Neural cell (in vitro differentiated cells): ENCODE data around the gene PTPN18. TPM values are rescaled to one million over a fixed set of nuclear protein-coding genes. Genes with fewer than 3 reads are reported as not detected.

Source experiments
- H2AFZ ChIP-seq: fragments of 200-600, 300-800 bp; sonication (generic), shearing (Covaris generic); 2 replicates; pipeline ENCODE4 v1.6.0; 2014; ENCODE audit warnings: low read depth, mild to moderate bottlenecking, antibody characterized with exemption, low read length, moderate library complexity
- H3F3A ChIP-seq: fragments of 200-600 bp; shearing (Covaris generic); 2 replicates; pipeline ENCODE4 v1.6.1; 2016; ENCODE audit warnings: mild to moderate bottlenecking, moderate library complexity, mixed read lengths, antibody characterized with exemption, low read length; ENCODE audit not compliant: insufficient read depth, poor library complexity, severe bottlenecking
- H3K27ac ChIP-seq: fragments of 200-600, 300-800 bp; sonication (generic), shearing (Covaris generic); 2 replicates; pipeline ENCODE4 v1.5.1; 2014; ENCODE audit warnings: mild to moderate bottlenecking, low read length, moderate library complexity
- H3K27me3 ChIP-seq: fragments of 300-800, 200-600 bp; sonication (generic), shearing (Covaris generic); 2 replicates; pipeline ENCODE4 v1.6.0; 2014; ENCODE audit warnings: mild to moderate bottlenecking, low read depth, low read length, moderate library complexity; ENCODE audit not compliant: insufficient read depth
- H3K36me3 ChIP-seq: fragments of 300-800, 200-600 bp; sonication (generic), shearing (Covaris generic); 2 replicates; pipeline ENCODE4 v1.5.1; 2014; ENCODE audit warnings: mild to moderate bottlenecking, antibody characterized with exemption, low read length, moderate library complexity; ENCODE audit not compliant: insufficient read depth
- H3K4me2 ChIP-seq: fragments of 300-800, 200-600 bp; sonication (generic), shearing (Covaris generic); 2 replicates; pipeline ENCODE4 v1.6.0; 2014; ENCODE audit warnings: mild to moderate bottlenecking, low read length
- H3K4me3 ChIP-seq: fragments of 300-800, 200-600 bp; sonication (generic), shearing (Covaris generic); 2 replicates; pipeline ENCODE4 v1.5.1; 2014; ENCODE audit warnings: mild to moderate bottlenecking, low read length, moderate library complexity
- H3K79me2 ChIP-seq: fragments of 200-600 bp; shearing (Covaris generic); replicated peaks from 2 replicates; pipeline ENCODE4 v1.6.0; 2014; ENCODE audit warnings: mild to moderate bottlenecking, low read length, moderate library complexity; ENCODE audit not compliant: insufficient read depth
- H3K9ac ChIP-seq: fragments of 300-800, 200-600 bp; sonication (generic), shearing (Covaris generic); 2 replicates; pipeline ENCODE4 v1.6.1; 2016; ENCODE audit warnings: mild to moderate bottlenecking, low read length, mixed read lengths
- H3K9me2 ChIP-seq: fragments of 200-600 bp; shearing (Covaris generic); 2 replicates; pipeline ENCODE4 v1.6.1; 2016; ENCODE audit warnings: mild to moderate bottlenecking, low read length, mixed read lengths; ENCODE audit not compliant: insufficient read depth
- H3K9me3 ChIP-seq: fragments of 200-600, 300-800 bp; sonication (generic), shearing (Covaris generic); 2 replicates; pipeline ENCODE4 v1.6.1; 2016; ENCODE audit warnings: mild to moderate bottlenecking, mixed run types, low read length, moderate library complexity, mixed read lengths
- H4K20me1 ChIP-seq: fragments of 200-600 bp; shearing (Covaris generic); 2 replicates; pipeline ENCODE4 v1.6.1; 2016; ENCODE audit warnings: mild to moderate bottlenecking, mixed run types; ENCODE audit not compliant: insufficient read depth
- CTCF ChIP-seq: fragments of 450-650 bp; IDR thresholded peaks from 2 replicates; pipeline ENCODE4 v1.5.1; 2014; ENCODE audit warnings: antibody characterized with exemption, mild to moderate bottlenecking, moderate library complexity; ENCODE audit not compliant: poor library complexity, severe bottlenecking
- EP300 ChIP-seq: fragments of 450-650 bp; conservative IDR thresholded peaks from 2 replicates; pipeline ENCODE4 v1.6.1; 2014; ENCODE audit warnings: antibody characterized with exemption, mild to moderate bottlenecking, moderate library complexity; ENCODE audit not compliant: poor library complexity, severe bottlenecking
- EZH2 ChIP-seq: fragments of 200-600, 300-800 bp; shearing (Covaris generic), sonication (generic); IDR thresholded peaks from 2 replicates; pipeline ENCODE4 v1.6.1; 2014; ENCODE audit warnings: antibody characterized with exemption, low read length, borderline replicate concordance, mild to moderate bottlenecking; ENCODE audit not compliant: insufficient read depth, poor library complexity, severe bottlenecking
- MXI1 ChIP-seq: fragments of 450-650 bp; conservative IDR thresholded peaks from 2 replicates; pipeline ENCODE4 v1.6.1; 2014; ENCODE audit warnings: antibody characterized with exemption, mild to moderate bottlenecking; ENCODE audit not compliant: poor library complexity, severe bottlenecking
- POLR2AphosphoS5 ChIP-seq: IDR thresholded peaks from 2 replicates; pipeline ENCODE4 v1.6.1; 2012
- RAD21 ChIP-seq: fragments of 450-650 bp; conservative IDR thresholded peaks from 2 replicates; pipeline ENCODE4 v1.6.1; 2014; ENCODE audit warnings: antibody characterized with exemption, mild to moderate bottlenecking, moderate library complexity
- REST ChIP-seq: IDR thresholded peaks from 2 replicates; pipeline ENCODE4 v1.6.1; 2012; ENCODE audit warnings: borderline replicate concordance
- SMC3 ChIP-seq: fragments of 450-650 bp; conservative IDR thresholded peaks from 2 replicates; pipeline ENCODE4 v1.6.1; 2014; ENCODE audit warnings: antibody characterized with exemption, mild to moderate bottlenecking, moderate library complexity; ENCODE audit not compliant: poor library complexity
- TAF1 ChIP-seq: IDR thresholded peaks from 2 replicates; pipeline ENCODE4 v1.6.1; 2012; ENCODE audit warnings: low read depth
- polyA plus RNA-seq: library from polyadenylated mRNA; depleted of rRNA; stranded (reverse); fragments of >200 nt; gene quantifications from 2 replicates; pipeline ENCODE4 v1.2.3, GENCODE V29; 2014

PTPN18 gene
- polyA plus RNA-seq, 1 donor from 2014 or later, result 13.3 TPM

GRCh38 chr2:130341562-130342019, 14.3 kb upstream of the PTPN18 start:
- H3K9ac ChIP-seq, result peak overlapping the region; percentile 88
- H3F3A ChIP-seq, result no peaks in the 10 kb centered on the region
- no peaks in the 10 kb centered on the region for H4K20me1 ChIP-seq
- H3K79me2 ChIP-seq, result peaks cover 4% of the 10 kb centered on the region
- H2AFZ ChIP-seq, result peak overlapping the region; percentile 88
- peak overlapping the region; percentile 95 for H3K4me2 ChIP-seq
- no peaks in the 10 kb centered on the region for H3K27me3 ChIP-seq
- H3K9me3 ChIP-seq, result no peaks in the 10 kb centered on the region
- H3K4me3 ChIP-seq, result peak overlapping the region; percentile 88
- peaks cover 11% of the 10 kb centered on the region for H3K36me3 ChIP-seq
- TF ChIP-seq EP300 (no peak), SMC3 (no peak), EZH2 (no peak), REST (no peak), TAF1 (no peak), POLR2AphosphoS5 (no peak), CTCF (no peak), RAD21 (no peak)
- no peaks in the 10 kb centered on the region for H3K9me2 ChIP-seq
- peak overlapping the region; percentile 98 for H3K27ac ChIP-seq

- Histone ChIP-seq H2AFZ (peak overlapping the region; percentile 88), H3F3A (no peaks in the 10 kb centered on the region), H3K9me2 (no peaks in the 10 kb centered on the region), H3K79me2 (peaks cover 4% of the 10 kb centered on the region), H3K4me2 (no peak overlapping the region), H3K4me3 (peak overlapping the region; percentile 88), H3K9me3 (no peaks in the 10 kb centered on the region), H3K27ac (peak overlapping the region; percentile 98), H3K9ac (peak overlapping the region; percentile 88), H3K27me3 (no peaks in the 10 kb centered on the region), H4K20me1 (no peaks in the 10 kb centered on the region), H3K36me3 (peaks cover 11% of the 10 kb centered on the region)
- no peak for TF ChIP-seq RAD21
- no peak for TF ChIP-seq REST
- peak; percentile 27 for TF ChIP-seq CTCF
- peak; percentile 64 for TF ChIP-seq POLR2AphosphoS5
- TF ChIP-seq MXI1, result peak; percentile 67
- TF ChIP-seq TAF1, result peak; percentile 49
- peak; percentile 20 for TF ChIP-seq EP300
- TF ChIP-seq EZH2, result no peak
- peak; percentile 25 for TF ChIP-seq SMC3
Observed at GRCh38 chr2:130342020-130342532, 13.8 kb upstream of the PTPN18 start.
